Activated naive CD8-positive, alpha-beta T cell treated with anti-CD3 and anti-CD28 coated beads for 36 hours (primary cell): ENCODE data around the gene NUBPL. TPM values are rescaled to one million over a fixed set of nuclear protein-coding genes. Genes with fewer than 3 reads are reported as not detected.

Experiments
- DNase-seq: peaks from one replicate; pipeline ENCODE4 v3.0.0; 2021
- H3K27ac Mint-ChIP-seq: one replicate; pipeline ENCODE4 v1.8.0; 2022; ENCODE audit warnings: mild to moderate bottlenecking, moderate library complexity, mixed read lengths
- H3K27me3 Mint-ChIP-seq: one replicate; pipeline ENCODE4 v1.8.0; 2022; ENCODE audit warnings: mild to moderate bottlenecking, mixed read lengths
- H3K36me3 Mint-ChIP-seq: one replicate; pipeline ENCODE4 v1.8.0; 2021; ENCODE audit warnings: mild to moderate bottlenecking, mixed read lengths
- H3K4me1 Mint-ChIP-seq: one replicate; pipeline ENCODE4 v1.8.0; 2021; ENCODE audit warnings: mixed read lengths
- H3K4me3 Mint-ChIP-seq: one replicate; pipeline ENCODE4 v1.8.0; 2022; ENCODE audit warnings: mild to moderate bottlenecking, moderate library complexity, mixed read lengths
- H3K9me3 Mint-ChIP-seq: one replicate; pipeline ENCODE4 v1.8.0; 2022; ENCODE audit warnings: mixed read lengths
- total RNA-seq, 2 experiments: library from RNA; stranded (reverse); gene quantifications; one replicate each; pipeline ENCODE4 v1.2.3, GENCODE V29; 2021

The NUBPL gene
- total RNA-seq, 2 experiments from 2014 or later = 9.5 to 12.3 TPM

GRCh38 chr14:31894351-31894750, 333.1 kb downstream of the NUBPL start:
- H3K36me3 Mint-ChIP-seq = no peaks in the 10 kb centered on the region
- no peak overlapping the region for H3K4me3 Mint-ChIP-seq
- H3K4me1 Mint-ChIP-seq = no peaks in the 10 kb centered on the region
- H3K27me3 Mint-ChIP-seq = peaks cover under 1% of the 10 kb centered on the region
- DNase-seq = no peak
- no peaks in the 10 kb centered on the region for H3K9me3 Mint-ChIP-seq
- no peak overlapping the region for H3K27ac Mint-ChIP-seq

- no peak overlapping the region for H3K4me3 Mint-ChIP-seq
- no peaks in the 10 kb centered on the region for H3K4me1 Mint-ChIP-seq
- no peaks in the 10 kb centered on the region for H3K9me3 Mint-ChIP-seq
- H3K27me3 Mint-ChIP-seq = no peaks in the 10 kb centered on the region
- DNase-seq = no peak
- H3K27ac Mint-ChIP-seq = no peak overlapping the region
- no peaks in the 10 kb centered on the region for H3K36me3 Mint-ChIP-seq
Measured at GRCh38 chr14:31895206-31895605, 334.0 kb downstream of the NUBPL start.

- Mint-ChIP-seq H3K4me1 (no peaks in the 10 kb centered on the region), H3K27me3 (no peaks in the 10 kb centered on the region), H3K36me3 (no peaks in the 10 kb centered on the region), H3K9me3 (no peaks in the 10 kb centered on the region), H3K27ac (no peak overlapping the region), H3K4me3 (no peak overlapping the region)
- no peak for DNase-seq
Measured at GRCh38 chr14:31895646-31896045, 334.4 kb downstream of the NUBPL start.

GRCh38 chr14:31897581-31898186, 336.5 kb downstream of the NUBPL start:
- Mint-ChIP-seq H3K9me3 (no peaks in the 10 kb centered on the region), H3K4me1 (no peaks in the 10 kb centered on the region), H3K27me3 (no peaks in the 10 kb centered on the region), H3K27ac (no peak overlapping the region), H3K4me3 (no peak overlapping the region), H3K36me3 (no peaks in the 10 kb centered on the region)
- DNase-seq = no peak

DNA sequence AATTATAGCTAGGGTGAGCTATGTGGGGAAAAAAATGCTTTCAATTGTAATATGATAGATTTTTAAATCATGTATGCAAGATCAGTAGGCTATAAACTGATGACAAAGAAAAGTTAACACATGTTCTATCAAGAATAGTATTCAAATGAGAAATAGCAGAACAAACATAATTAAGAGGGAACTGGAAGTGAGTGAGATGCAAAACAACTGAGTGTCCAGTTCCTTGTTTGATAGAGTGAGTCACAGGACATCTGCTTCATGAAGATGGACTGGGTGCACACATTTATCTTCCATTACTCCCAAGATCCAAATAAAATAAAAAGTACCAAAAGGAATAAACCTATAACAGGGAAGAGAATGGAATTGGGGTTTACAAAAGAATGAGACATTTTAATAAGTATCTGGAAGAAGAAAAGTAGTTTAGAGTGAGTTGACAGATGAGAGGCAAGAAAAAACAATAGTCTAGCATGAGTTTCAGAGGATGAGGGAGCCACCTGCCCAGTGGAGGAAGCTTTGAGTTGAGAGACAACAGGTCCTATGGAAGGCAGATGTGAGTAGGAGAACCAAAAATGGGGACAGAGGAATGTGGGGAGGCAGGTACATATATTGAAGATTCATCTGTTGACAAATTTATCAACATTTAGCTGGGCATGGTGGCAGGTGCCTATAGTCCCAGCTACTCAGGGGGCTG, 337.8 kb downstream of the NUBPL start:
- no peak for DNase-seq
- Mint-ChIP-seq H3K9me3 (no peaks in the 10 kb centered on the region), H3K36me3 (no peaks in the 10 kb centered on the region), H3K4me1 (no peaks in the 10 kb centered on the region), H3K4me3 (no peak overlapping the region), H3K27me3 (no peaks in the 10 kb centered on the region), H3K27ac (no peak overlapping the region)

DNA sequence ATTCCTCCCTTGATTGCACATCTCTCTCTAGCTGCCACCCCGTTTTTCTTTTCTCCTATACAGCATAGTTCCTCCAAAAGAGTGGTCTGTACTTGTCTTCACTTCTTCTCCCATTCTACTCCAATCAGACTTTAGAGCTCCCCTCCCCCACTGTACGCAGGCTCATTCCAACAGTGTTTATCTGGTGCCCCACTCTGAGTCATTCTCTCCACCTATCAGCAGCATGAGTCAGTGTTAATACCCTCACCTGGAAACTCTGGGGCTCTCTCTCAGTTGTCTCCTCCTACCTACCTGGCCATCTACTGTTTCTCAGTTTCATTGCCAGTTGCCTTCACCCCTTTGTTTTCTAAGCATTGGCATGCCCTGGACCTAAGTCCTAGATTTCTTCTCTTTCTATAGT, 340.8 kb downstream of the NUBPL start:
- Mint-ChIP-seq H3K4me3 (no peak overlapping the region), H3K27me3 (no peaks in the 10 kb centered on the region), H3K9me3 (no peaks in the 10 kb centered on the region), H3K27ac (no peak overlapping the region), H3K36me3 (no peaks in the 10 kb centered on the region), H3K4me1 (no peaks in the 10 kb centered on the region)
- DNase-seq = no peak

- H3K4me1 Mint-ChIP-seq = no peaks in the 10 kb centered on the region
- H3K9me3 Mint-ChIP-seq = no peaks in the 10 kb centered on the region
- no peak for DNase-seq
- no peak overlapping the region for H3K27ac Mint-ChIP-seq
- no peak overlapping the region for H3K4me3 Mint-ChIP-seq
- H3K36me3 Mint-ChIP-seq = no peaks in the 10 kb centered on the region
- no peaks in the 10 kb centered on the region for H3K27me3 Mint-ChIP-seq
Measured at GRCh38 chr14:31902945-31903646, 341.9 kb downstream of the NUBPL start.

DNA sequence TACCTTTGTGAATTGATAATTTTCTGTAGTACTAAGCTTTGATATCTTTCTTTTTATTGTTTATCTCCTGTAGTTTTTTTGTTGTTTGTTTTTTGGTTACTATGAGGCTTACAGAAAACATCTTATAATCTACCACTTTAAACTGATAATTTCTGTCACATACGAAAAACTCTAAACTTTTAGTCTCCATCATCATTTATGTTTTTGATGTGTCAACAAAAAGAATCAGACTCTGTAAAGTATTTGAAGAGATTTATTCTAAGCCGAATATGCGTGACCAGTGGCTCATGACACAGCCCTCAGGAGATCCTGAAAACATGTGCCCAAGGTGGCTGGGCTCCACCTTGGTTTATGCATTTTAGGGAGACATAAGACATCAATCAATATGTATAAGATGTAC, 348.8 kb downstream of the NUBPL start:
- H3K27me3 Mint-ChIP-seq = no peaks in the 10 kb centered on the region
- H3K4me3 Mint-ChIP-seq = no peak overlapping the region
- peaks cover 27% of the 10 kb centered on the region for H3K9me3 Mint-ChIP-seq
- no peak overlapping the region for H3K27ac Mint-ChIP-seq
- H3K36me3 Mint-ChIP-seq = peaks cover 6% of the 10 kb centered on the region
- DNase-seq = no peak
- no peaks in the 10 kb centered on the region for H3K4me1 Mint-ChIP-seq

Other genes with a start within 250 kb of the NUBPL start
- gene HEATR5A, start 140.9 kb upstream of the NUBPL start, total RNA-seq = 10 to 100 TPM; 10.8 TPM
- 10 to 100 TPM; 32.2 to 33.7 TPM for gene DTD2, start 103.9 kb upstream of the NUBPL start, total RNA-seq
- gene GPR33, start 73.4 kb upstream of the NUBPL start, total RNA-seq = not detected